GM23338 (cell line): ENCODE measurements around the gene FAM174C. TPM values are rescaled to one million over a fixed set of nuclear protein-coding genes. Genes with fewer than 3 reads are reported as not detected.

Source experiments
- ATAC-seq: fragments of 200-7000 bp; cut with Tn5 transposase; 3 replicates; pipeline ENCODE4 v1.9.1; 2020
- DNase-seq: peaks from one replicate; pipeline ENCODE4 v3.0.0-alpha.2; 2015; ENCODE audit warnings: low spot score
- H2AFZ ChIP-seq: fragments of 200-600 bp; sonication (generic); 2 replicates; pipeline ENCODE4 v1.8.0; 2016; ENCODE audit warnings: antibody characterized with exemption, mild to moderate bottlenecking, moderate library complexity
- H3F3A ChIP-seq: fragments of 200-600 bp; sonication (generic); replicated peaks from 2 replicates; pipeline ENCODE4 v1.8.0; 2017; ENCODE audit warnings: antibody characterized with exemption, mixed run types, low read depth
- H3K27ac ChIP-seq: fragments of 200-600 bp; sonication (generic); 2 replicates; pipeline ENCODE4 v1.6.1; 2016; ENCODE audit warnings: low read depth
- H3K27me3 ChIP-seq: fragments of 200-600 bp; sonication (generic); 2 replicates; pipeline ENCODE4 v1.8.0; 2016; ENCODE audit warnings: mild to moderate bottlenecking, mixed run types, moderate library complexity; ENCODE audit not compliant: insufficient read depth
- H3K36me3 ChIP-seq: fragments of 200-600 bp; sonication (generic); 2 replicates; pipeline ENCODE4 v1.8.0; 2016; ENCODE audit warnings: mild to moderate bottlenecking; ENCODE audit not compliant: insufficient read depth
- H3K4me1 ChIP-seq: fragments of 200-600 bp; sonication (generic); 2 replicates; pipeline ENCODE4 v1.8.0; 2016; ENCODE audit warnings: mild to moderate bottlenecking, moderate library complexity; ENCODE audit not compliant: insufficient read depth
- H3K4me2 ChIP-seq: fragments of 200-600 bp; sonication (generic); 2 replicates; pipeline ENCODE4 v1.7.1; 2017; ENCODE audit warnings: mixed run types
- H3K4me3 ChIP-seq: fragments of 200-600 bp; sonication (generic); 2 replicates; pipeline ENCODE4 v1.6.1; 2016; ENCODE audit warnings: mixed run types
- H3K79me2 ChIP-seq: fragments of 200-600 bp; sonication (generic); replicated peaks from 2 replicates; pipeline ENCODE4 v1.8.0; 2017; ENCODE audit warnings: mild to moderate bottlenecking; ENCODE audit not compliant: insufficient read depth
- H3K9me2 ChIP-seq: fragments of 200-600 bp; sonication (generic); 2 replicates; pipeline ENCODE4 v1.8.0; 2017; ENCODE audit not compliant: insufficient read depth
- H4K20me1 ChIP-seq: fragments of 200-600 bp; sonication (generic); replicated peaks from 2 replicates; pipeline ENCODE4 v1.8.0; 2017; ENCODE audit warnings: mild to moderate bottlenecking; ENCODE audit not compliant: insufficient read depth
- H3K27ac Mint-ChIP-seq: 2 replicates; pipeline ENCODE4 v1.8.0; 2020; ENCODE audit warnings: inconsistent platforms, mild to moderate bottlenecking, moderate library complexity, mixed read lengths
- H3K27me3 Mint-ChIP-seq: 3 replicates; pipeline ENCODE4 v1.8.0; 2022; ENCODE audit warnings: low read depth, mild to moderate bottlenecking, moderate library complexity, mixed read lengths, inconsistent platforms; ENCODE audit not compliant: insufficient read depth, poor library complexity
- H3K36me3 Mint-ChIP-seq: 3 replicates; pipeline ENCODE4 v1.8.0; 2021; ENCODE audit warnings: low read depth, mild to moderate bottlenecking, inconsistent platforms, moderate library complexity, mixed read lengths
- H3K4me1 Mint-ChIP-seq: 3 replicates; pipeline ENCODE4 v1.8.0; 2020; ENCODE audit warnings: mild to moderate bottlenecking, inconsistent platforms, mixed read lengths
- H3K4me3 Mint-ChIP-seq: 3 replicates; pipeline ENCODE4 v1.8.0; 2021; ENCODE audit warnings: moderate library complexity, mild to moderate bottlenecking, inconsistent platforms, mixed read lengths
- H3K9me3 Mint-ChIP-seq: 3 replicates; pipeline ENCODE4 v1.8.0; 2020; ENCODE audit warnings: moderate library complexity, mild to moderate bottlenecking, inconsistent platforms, mixed read lengths
- CREB1 ChIP-seq: fragments of 250-450 bp; sonication (Bioruptor Pico); IDR thresholded peaks from 2 replicates; pipeline ENCODE4 v1.5.0; 2020; ENCODE audit warnings: low read depth, mild to moderate bottlenecking, moderate library complexity
- CTCF ChIP-seq, 2 experiments: fragments of 200-600 bp in 1 of 2; sonication (generic) in 1 of 2; conservative IDR thresholded peaks; 2 replicates each; pipeline versions ENCODE4 v1.5.1 to v1.6.1; 2016 to 2017; ENCODE audit warnings: antibody characterized with exemption in 2 of 2, low read depth in 2 of 2, mild to moderate bottlenecking in 2 of 2, moderate library complexity in 1 of 2
- ETS1 ChIP-seq: IDR thresholded peaks from 2 replicates; pipeline ENCODE4 v1.6.1; 2016; ENCODE audit warnings: antibody characterized with exemption
- EZH2 ChIP-seq: fragments of 200-600 bp; sonication (generic); IDR thresholded peaks from one replicate; pipeline ENCODE4 v1.8.0; 2017; ENCODE audit warnings: antibody characterized with exemption, mild to moderate bottlenecking, low read depth; ENCODE audit not compliant: unreplicated experiment
- EZH2phosphoT487 ChIP-seq: fragments of 200-600 bp; sonication (generic); IDR thresholded peaks from one replicate; pipeline ENCODE4 v1.8.1; 2018; ENCODE audit warnings: antibody characterized with exemption; ENCODE audit not compliant: unreplicated experiment
- JUNB ChIP-seq: IDR thresholded peaks from one replicate; pipeline ENCODE4 v1.6.1; 2016; ENCODE audit warnings: antibody characterized with exemption; ENCODE audit not compliant: unreplicated experiment
- NANOG ChIP-seq: IDR thresholded peaks from 2 replicates; pipeline ENCODE4 v1.6.1; 2016; ENCODE audit warnings: antibody characterized with exemption, borderline replicate concordance
- POLR2AphosphoS5 ChIP-seq: IDR thresholded peaks from 2 replicates; pipeline ENCODE4 v1.6.1; 2016; ENCODE audit warnings: antibody characterized with exemption, low read depth
- REST ChIP-seq: IDR thresholded peaks from one replicate; pipeline ENCODE4 v1.6.1; 2018; ENCODE audit warnings: antibody characterized with exemption; ENCODE audit not compliant: unreplicated experiment
- STAT1 ChIP-seq: IDR thresholded peaks from one replicate; pipeline ENCODE4 v1.6.1; 2016; ENCODE audit warnings: antibody characterized with exemption; ENCODE audit not compliant: unreplicated experiment
- ZNF114 ChIP-seq: fragments of 250-450 bp; sonication (Bioruptor Pico); IDR thresholded peaks from 2 replicates; pipeline ENCODE4 v1.5.0; 2020; ENCODE audit warnings: mild to moderate bottlenecking, moderate library complexity
- ZNF331 ChIP-seq: fragments of 250-450 bp; sonication (Bioruptor Pico); IDR thresholded peaks from 2 replicates; pipeline ENCODE4 v1.5.0; 2020; ENCODE audit warnings: low read depth, mild to moderate bottlenecking, moderate library complexity
- polyA plus RNA-seq: library from polyadenylated mRNA; unstranded; fragments of >200 nt; fragmentation: Nextera tagmentation; extraction: Ambion mirVana; gene quantifications from 2 replicates; pipeline ENCODE4 v1.2.1, GENCODE V29; 2016
- total RNA-seq: library from RNA; depleted of rRNA; stranded (reverse); fragments of >200 nt; shearing (Covaris generic); gene quantifications from 2 replicates; pipeline ENCODE4 v1.2.3, GENCODE V29; 2014
- TF ChIP-seq, protein P1 (sequence below): fragments of 250-450 bp; sonication (Bioruptor Pico); IDR thresholded peaks from 2 replicates; pipeline ENCODE4 v1.5.0; 2020; ENCODE audit warnings: mild to moderate bottlenecking, moderate library complexity

FAM174C gene
- total and polyA plus RNA-seq, 2 experiments from 2014 or later = 60.4 to 68.0 TPM

DNA sequence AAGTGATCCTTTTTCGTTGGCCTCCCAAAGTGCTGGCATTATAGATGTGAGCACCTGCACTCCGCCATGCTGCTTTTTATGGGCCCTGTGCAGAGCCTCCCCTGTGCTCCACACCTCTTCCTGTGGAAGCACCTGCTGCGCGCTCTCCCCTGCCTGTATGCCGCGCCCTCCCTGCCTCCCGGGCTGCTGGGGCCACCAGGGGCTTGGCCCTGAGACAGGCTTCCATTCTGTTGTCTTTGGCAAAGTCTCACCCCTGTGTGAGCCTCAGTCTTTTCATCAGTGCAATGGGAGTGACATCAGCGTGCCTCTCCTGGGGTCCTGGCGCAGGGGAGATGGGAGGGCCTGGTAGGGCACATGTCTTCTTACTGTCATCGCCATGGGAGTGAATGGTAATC is 1.3 kb downstream of the FAM174C start:
- Mint-ChIP-seq H3K4me1 (peaks cover 38% of the 10 kb centered on the region), H3K4me3 (peak overlapping the region; percentile 77), H3K9me3 (no peaks in the 10 kb centered on the region; the same call in 2 of the 3 replicates), H3K27ac (no peak overlapping the region), H3K36me3 (peaks cover 43% of the 10 kb centered on the region), H3K27me3 (peaks cover 35% of the 10 kb centered on the region)
- peak overlapping the region; percentile 97 for H3K4me2 ChIP-seq
- no peak for DNase-seq
- no peak for ATAC-seq
- H3K4me3 ChIP-seq = peak overlapping the region; percentile 88
- H3K79me2 ChIP-seq = peaks cover 29% of the 10 kb centered on the region
- TF ChIP-seq POLR2AphosphoS5 = no peak
- TF ChIP-seq ETS1 = no peak
- TF ChIP-seq EZH2 = no peak
- no peak for TF ChIP-seq CREB1
- TF ChIP-seq, protein P1, sequence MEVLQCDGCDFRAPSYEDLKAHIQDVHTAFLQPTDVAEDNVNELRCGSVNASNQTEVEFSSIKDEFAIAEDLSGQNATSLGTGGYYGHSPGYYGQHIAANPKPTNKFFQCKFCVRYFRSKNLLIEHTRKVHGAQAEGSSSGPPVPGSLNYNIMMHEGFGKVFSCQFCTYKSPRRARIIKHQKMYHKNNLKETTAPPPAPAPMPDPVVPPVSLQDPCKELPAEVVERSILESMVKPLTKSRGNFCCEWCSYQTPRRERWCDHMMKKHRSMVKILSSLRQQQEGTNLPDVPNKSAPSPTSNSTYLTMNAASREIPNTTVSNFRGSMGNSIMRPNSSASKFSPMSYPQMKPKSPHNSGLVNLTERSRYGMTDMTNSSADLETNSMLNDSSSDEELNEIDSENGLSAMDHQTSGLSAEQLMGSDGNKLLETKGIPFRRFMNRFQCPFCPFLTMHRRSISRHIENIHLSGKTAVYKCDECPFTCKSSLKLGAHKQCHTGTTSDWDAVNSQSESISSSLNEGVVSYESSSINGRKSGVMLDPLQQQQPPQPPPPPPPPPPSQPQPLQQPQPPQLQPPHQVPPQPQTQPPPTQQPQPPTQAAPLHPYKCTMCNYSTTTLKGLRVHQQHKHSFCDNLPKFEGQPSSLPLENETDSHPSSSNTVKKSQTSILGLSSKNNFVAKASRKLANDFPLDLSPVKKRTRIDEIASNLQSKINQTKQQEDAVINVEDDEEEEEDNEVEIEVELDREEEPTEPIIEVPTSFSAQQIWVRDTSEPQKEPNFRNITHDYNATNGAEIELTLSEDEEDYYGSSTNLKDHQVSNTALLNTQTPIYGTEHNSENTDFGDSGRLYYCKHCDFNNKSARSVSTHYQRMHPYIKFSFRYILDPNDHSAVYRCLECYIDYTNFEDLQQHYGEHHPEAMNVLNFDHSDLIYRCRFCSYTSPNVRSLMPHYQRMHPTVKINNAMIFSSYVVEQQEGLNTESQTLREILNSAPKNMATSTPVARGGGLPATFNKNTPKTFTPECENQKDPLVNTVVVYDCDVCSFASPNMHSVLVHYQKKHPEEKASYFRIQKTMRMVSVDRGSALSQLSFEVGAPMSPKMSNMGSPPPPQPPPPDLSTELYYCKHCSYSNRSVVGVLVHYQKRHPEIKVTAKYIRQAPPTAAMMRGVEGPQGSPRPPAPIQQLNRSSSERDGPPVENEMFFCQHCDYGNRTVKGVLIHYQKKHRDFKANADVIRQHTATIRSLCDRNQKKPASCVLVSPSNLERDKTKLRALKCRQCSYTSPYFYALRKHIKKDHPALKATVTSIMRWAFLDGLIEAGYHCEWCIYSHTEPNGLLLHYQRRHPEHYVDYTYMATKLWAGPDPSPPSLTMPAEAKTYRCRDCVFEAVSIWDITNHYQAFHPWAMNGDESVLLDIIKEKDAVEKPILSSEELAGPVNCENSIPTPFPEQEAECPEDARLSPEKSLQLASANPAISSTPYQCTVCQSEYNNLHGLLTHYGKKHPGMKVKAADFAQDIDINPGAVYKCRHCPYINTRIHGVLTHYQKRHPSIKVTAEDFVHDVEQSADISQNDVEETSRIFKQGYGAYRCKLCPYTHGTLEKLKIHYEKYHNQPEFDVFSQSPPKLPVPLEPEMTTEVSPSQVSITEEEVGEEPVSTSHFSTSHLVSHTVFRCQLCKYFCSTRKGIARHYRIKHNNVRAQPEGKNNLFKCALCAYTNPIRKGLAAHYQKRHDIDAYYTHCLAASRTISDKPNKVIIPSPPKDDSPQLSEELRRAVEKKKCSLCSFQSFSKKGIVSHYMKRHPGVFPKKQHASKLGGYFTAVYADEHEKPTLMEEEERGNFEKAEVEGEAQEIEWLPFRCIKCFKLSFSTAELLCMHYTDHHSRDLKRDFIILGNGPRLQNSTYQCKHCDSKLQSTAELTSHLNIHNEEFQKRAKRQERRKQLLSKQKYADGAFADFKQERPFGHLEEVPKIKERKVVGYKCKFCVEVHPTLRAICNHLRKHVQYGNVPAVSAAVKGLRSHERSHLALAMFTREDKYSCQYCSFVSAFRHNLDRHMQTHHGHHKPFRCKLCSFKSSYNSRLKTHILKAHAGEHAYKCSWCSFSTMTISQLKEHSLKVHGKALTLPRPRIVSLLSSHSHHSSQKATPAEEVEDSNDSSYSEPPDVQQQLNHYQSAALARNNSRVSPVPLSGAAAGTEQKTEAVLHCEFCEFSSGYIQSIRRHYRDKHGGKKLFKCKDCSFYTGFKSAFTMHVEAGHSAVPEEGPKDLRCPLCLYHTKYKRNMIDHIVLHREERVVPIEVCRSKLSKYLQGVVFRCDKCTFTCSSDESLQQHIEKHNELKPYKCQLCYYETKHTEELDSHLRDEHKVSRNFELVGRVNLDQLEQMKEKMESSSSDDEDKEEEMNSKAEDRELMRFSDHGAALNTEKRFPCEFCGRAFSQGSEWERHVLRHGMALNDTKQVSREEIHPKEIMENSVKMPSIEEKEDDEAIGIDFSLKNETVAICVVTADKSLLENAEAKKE (CRISPR knock-in tag) = no peak
- no peak for TF ChIP-seq ZNF114 (CRISPR knock-in tag)
- TF ChIP-seq NANOG = no peak
- no peak for TF ChIP-seq STAT1
- TF ChIP-seq ZNF331 = no peak
- TF ChIP-seq EZH2phosphoT487 = no peak
- no peak for TF ChIP-seq CTCF (conservative IDR thresholded peaks at IDR 0.05; ENCODE audit: low read depth in 2 of 2)
- TF ChIP-seq REST = no peak
- no peak for TF ChIP-seq JUNB
- H3K27me3 ChIP-seq = no peaks in the 10 kb centered on the region
- H3F3A ChIP-seq = peaks cover 50% of the 10 kb centered on the region
- H2AFZ ChIP-seq = no peak overlapping the region
- H3K9me2 ChIP-seq = no peaks in the 10 kb centered on the region
- peaks cover 17% of the 10 kb centered on the region for H3K36me3 ChIP-seq
- H3K4me1 ChIP-seq = peaks cover 15% of the 10 kb centered on the region
- peaks cover 19% of the 10 kb centered on the region for H4K20me1 ChIP-seq
- H3K27ac ChIP-seq = no peak overlapping the region
